HG03558 (cell line): Measurements from ENCODE around the gene SCRN1.

ENCODE experiments used
- ATAC-seq: cut with Tn5 transposase; IDR thresholded peaks from one replicate; pipeline ENCODE4 v1.9.1; 2021; ENCODE audit warnings: moderate number of reproducible peaks; ENCODE audit not compliant: unreplicated experiment; ENCODE audit errors: extremely low read depth

The SCRN1 gene

DNA sequence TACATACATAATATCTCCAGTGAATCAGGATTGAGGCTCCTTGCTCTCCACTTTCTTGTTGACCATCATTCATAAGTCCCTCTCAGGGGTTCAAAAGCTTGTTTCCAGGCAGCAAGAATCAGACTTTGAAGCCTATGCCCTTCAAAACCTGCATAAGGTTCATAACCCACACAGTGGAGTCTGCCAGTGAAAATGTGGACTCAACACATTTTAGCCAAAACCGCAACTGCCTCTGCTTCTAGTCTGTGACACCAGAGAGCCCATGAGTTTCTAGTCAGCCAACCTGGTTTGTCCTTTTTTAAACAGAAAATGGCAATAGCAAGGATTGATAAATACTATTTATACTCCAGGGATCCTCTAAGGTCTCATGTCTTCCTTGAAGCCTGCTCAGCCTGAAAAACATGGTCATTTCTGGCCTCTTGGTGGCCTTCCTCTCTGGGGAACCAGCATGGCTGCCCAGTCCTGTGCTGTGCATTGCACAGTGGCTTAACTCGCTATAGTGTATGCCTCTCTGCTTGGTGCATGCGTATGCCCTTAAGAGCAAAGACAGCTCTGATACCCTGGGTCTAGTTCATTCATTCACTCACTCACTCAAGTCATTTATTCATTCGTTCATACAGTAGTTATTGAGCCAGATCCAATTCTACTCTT is 115.8 kb downstream of the SCRN1 start:
- no peak for ATAC-seq

DNA sequence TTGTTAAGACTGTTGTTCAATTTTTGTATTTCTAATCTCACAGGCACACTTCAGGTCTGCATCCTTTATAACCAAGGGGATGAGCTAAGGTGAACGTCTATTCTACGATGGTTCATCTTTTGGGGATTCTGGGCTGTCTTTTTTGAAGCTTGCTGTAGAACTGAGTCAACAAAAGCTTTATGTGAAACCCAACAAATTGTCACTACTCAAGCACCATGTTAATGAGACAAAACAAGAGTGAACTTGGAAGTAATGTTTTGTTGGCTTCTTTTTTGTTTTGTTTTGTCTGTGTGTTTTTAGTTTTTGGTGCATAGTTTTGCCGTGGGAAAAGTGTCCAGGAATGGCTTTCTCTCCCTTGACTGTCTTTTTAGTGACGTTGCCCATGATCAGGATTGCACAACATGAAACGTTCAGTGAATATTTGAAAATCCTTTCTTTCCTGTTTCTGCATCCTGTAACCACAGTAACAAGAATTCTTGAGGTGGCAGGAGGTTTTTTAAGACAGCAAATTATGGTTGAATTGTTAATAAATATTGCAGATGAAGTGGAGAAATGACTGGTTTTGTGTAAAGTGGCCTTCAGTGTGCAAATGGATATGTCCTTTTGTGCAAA is 117.7 kb downstream of the SCRN1 start:
- ATAC-seq, result no peak
